HepG2 (cell line): ENCODE measurements around the gene SLC25A22. TPM values are rescaled to one million over a fixed set of nuclear protein-coding genes. Genes with fewer than 3 reads are reported as not detected.

Experiments used
- ATF7 ChIP-seq, 2 experiments: fragments of 450-650 bp in 1 of 2; sonication (generic) in 1 of 2; formaldehyde crosslinking in 1 of 2; IDR thresholded peaks; 2 replicates each; pipeline versions ENCODE4 v1.4.0 to v1.6.1; 2016 to 2020; ENCODE audit warnings: antibody characterized with exemption in 1 of 2, mild to moderate bottlenecking in 1 of 2, missing genetic modification reagents in 1 of 2
- KAT8 ChIP-seq: IDR thresholded peaks from 2 replicates; pipeline ENCODE4 v1.6.1; 2016; ENCODE audit warnings: missing genetic modification reagents, missing compliant biosample characterization
- KLF15 ChIP-seq: sonication (generic); formaldehyde crosslinking; IDR thresholded peaks from 2 replicates; pipeline ENCODE4 v1.8.1; 2023; ENCODE audit warnings: borderline replicate concordance, mild to moderate bottlenecking, inconsistent platforms, missing genetic modification reagents, mixed read lengths
- MTA3 ChIP-seq: sonication (generic); formaldehyde crosslinking; IDR thresholded peaks from 2 replicates; pipeline ENCODE4 v1.4.0; 2020; ENCODE audit warnings: missing genetic modification reagents
- MTF2 ChIP-seq: sonication (generic); formaldehyde crosslinking; IDR thresholded peaks from 2 replicates; pipeline ENCODE4 v1.5.0; 2020; ENCODE audit warnings: missing genetic modification reagents, borderline replicate concordance
- NCOA1 ChIP-seq: sonication (generic); formaldehyde crosslinking; IDR thresholded peaks from 2 replicates; pipeline ENCODE4 v1.9.0; 2021; ENCODE audit warnings: missing genetic modification reagents
- NFE2L2 ChIP-seq: fragments of 150-350 bp; IDR thresholded peaks from 2 replicates; pipeline ENCODE4 v1.6.1; 2014; ENCODE audit warnings: low read length
- PHF21A ChIP-seq: sonication (generic); formaldehyde crosslinking; IDR thresholded peaks from 2 replicates; pipeline ENCODE4 v1.5.0; 2020; ENCODE audit warnings: mild to moderate bottlenecking, missing genetic modification reagents
- POLR2AphosphoS5 ChIP-seq: IDR thresholded peaks from 2 replicates; pipeline ENCODE4 v1.6.1; 2012; ENCODE audit warnings: low read depth, low read length
- REXO4 ChIP-seq: sonication (generic); formaldehyde crosslinking; IDR thresholded peaks from 2 replicates; pipeline ENCODE4 v1.8.0; 2022; ENCODE audit warnings: missing genetic modification reagents, mild to moderate bottlenecking, borderline replicate concordance
- SIX4 ChIP-seq: sonication (generic); formaldehyde crosslinking; IDR thresholded peaks from 2 replicates; pipeline ENCODE4 v1.4.0; 2020; ENCODE audit warnings: missing genetic modification reagents
- SMAD3 ChIP-seq: sonication (generic); formaldehyde crosslinking; IDR thresholded peaks from 2 replicates; pipeline ENCODE4 v1.4.0; 2020; ENCODE audit warnings: missing genetic modification reagents
- TBP ChIP-seq: sonication (generic); formaldehyde crosslinking; IDR thresholded peaks from 2 replicates; pipeline ENCODE4 v1.5.0; 2020; ENCODE audit warnings: missing genetic modification reagents
- ZNF235 ChIP-seq: sonication (generic); formaldehyde crosslinking; IDR thresholded peaks from 2 replicates; pipeline ENCODE4 v1.8.1; 2023; ENCODE audit warnings: mild to moderate bottlenecking, missing genetic modification reagents, borderline replicate concordance
- ZNF274 ChIP-seq: sonication (generic); formaldehyde crosslinking; IDR thresholded peaks from 2 replicates; pipeline ENCODE4 v1.5.1; 2020; ENCODE audit warnings: mild to moderate bottlenecking, missing genetic modification reagents
- ZNF383 ChIP-seq: sonication (generic); formaldehyde crosslinking; IDR thresholded peaks from 2 replicates; pipeline ENCODE4 v1.4.0; 2020; ENCODE audit warnings: missing genetic modification reagents, mild to moderate bottlenecking, borderline replicate concordance
- ZNF430 ChIP-seq: sonication (generic); formaldehyde crosslinking; IDR thresholded peaks from 2 replicates; pipeline ENCODE4 v1.9.0; 2021; ENCODE audit warnings: mild to moderate bottlenecking, missing genetic modification reagents
- ZNF678 ChIP-seq: sonication (generic); formaldehyde crosslinking; IDR thresholded peaks from 2 replicates; pipeline ENCODE4 v1.4.0; 2020; ENCODE audit warnings: mild to moderate bottlenecking, missing genetic modification reagents
- ZNF788 ChIP-seq: sonication (generic); formaldehyde crosslinking; IDR thresholded peaks from 2 replicates; pipeline ENCODE4 v1.5.0; 2020; ENCODE audit warnings: mild to moderate bottlenecking, missing genetic modification reagents, borderline replicate concordance
- polyA plus RNA-seq, 8 experiments: library from polyadenylated mRNA; depleted of rRNA in 3 of 8; stranded (reverse) in 7 of 8; unstranded in 1 of 8; fragments of >200 nt; fragmentation: Illumina TruSeq in 4 of 8; extraction: Trizol in 4 of 8; gene quantifications; 2 replicates each; pipeline versions ENCODE4 v1.2.1 to v1.2.3, GENCODE V29; 2011 to 2016; ENCODE audit warnings: low read depth in 4 of 8, missing spikeins in 1 of 8, mixed read lengths in 1 of 8; ENCODE audit not compliant: insufficient read depth in 1 of 8
- total RNA-seq, 5 experiments: library from RNA; depleted of rRNA; stranded (reverse); fragments of >200 nt; fragmentation: Illumina TruSeq; extraction: Trizol; gene quantifications; 2 replicates each; pipeline ENCODE4 v1.2.3, GENCODE V29; 2016; ENCODE audit warnings: low read depth in 1 of 5
- TF ChIP-seq, protein P1 (sequence below): IDR thresholded peaks from 2 replicates; pipeline ENCODE4 v1.6.1; 2016; ENCODE audit warnings: low read depth, control low read depth
- TF ChIP-seq, protein P2 (sequence below): sonication (generic); formaldehyde crosslinking; IDR thresholded peaks from 2 replicates; pipeline ENCODE4 v1.8.0; 2023; ENCODE audit warnings: mild to moderate bottlenecking, missing genetic modification reagents
- TF ChIP-seq, protein P3 (sequence below): sonication (generic); formaldehyde crosslinking; IDR thresholded peaks from 2 replicates; pipeline ENCODE4 v1.4.0; 2020; ENCODE audit warnings: missing genetic modification reagents
- TF ChIP-seq, protein P4 (sequence below): sonication (generic); formaldehyde crosslinking; IDR thresholded peaks from 2 replicates; pipeline ENCODE4 v1.5.1; 2020; ENCODE audit warnings: missing genetic modification reagents, mild to moderate bottlenecking, borderline replicate concordance
- TF ChIP-seq, protein P5 (sequence below): IDR thresholded peaks from 2 replicates; pipeline ENCODE4 v1.6.1; 2016

Gene SLC25A22
- total and polyA plus RNA-seq, 2 of the 13 experiments (the other 11 are each of a cell fraction or from before 2014, with no cell fraction given): 12.4 to 19.2 TPM

DNA sequence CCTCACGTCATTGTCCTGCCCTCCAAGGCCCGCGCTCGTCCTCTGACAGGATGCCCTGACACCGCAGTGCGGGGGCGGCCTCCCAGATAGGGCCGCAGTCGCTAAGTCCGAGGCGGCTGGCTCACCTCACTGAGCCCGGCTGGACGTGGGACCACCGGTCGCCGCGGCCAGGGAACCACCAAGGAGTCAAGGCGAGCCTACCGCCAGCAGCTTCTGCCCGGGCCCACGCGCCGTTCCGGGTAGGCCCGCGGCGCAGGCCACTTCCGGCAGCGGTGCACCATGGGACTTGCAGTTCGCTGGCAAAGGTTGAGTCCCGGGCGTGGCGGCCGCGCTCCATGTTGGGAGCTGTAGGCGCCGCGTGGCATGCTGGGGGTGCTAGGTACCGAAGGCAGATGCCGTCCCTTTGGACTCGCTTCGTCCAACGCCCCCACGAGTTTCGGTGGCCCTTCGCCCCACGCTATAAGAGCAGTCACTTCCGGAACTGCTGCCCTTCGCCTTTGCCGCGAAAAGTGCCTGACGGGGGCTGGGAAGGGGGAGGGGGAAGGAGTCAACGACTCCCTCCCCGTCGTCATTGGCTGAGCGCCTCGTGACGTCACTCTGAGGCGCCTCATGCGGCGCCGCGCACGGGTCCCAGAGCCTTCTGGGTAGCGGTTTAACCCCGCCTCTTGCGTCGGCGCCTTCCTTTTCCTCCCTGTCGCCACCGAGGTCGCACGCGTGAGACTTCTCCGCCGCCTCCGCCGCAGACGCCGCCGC is 11.4 kb upstream of the SLC25A22 start, which contains the start of gene RPLP2 (continued):
- TF ChIP-seq PHF21A (CRISPR knock-in tag) (peak; percentile 87), KAT8 (CRISPR knock-in tag) (peak; percentile 94), MTA3 (CRISPR knock-in tag) (no peak), SIX4 (CRISPR knock-in tag) (no peak), ZNF274 (CRISPR knock-in tag) (peak; percentile 72), ZNF678 (CRISPR knock-in tag) (no peak), ZNF788 (CRISPR knock-in tag) (peak; percentile 90; the same call in 1 of the 2 replicates), ZNF430 (peak; percentile 98), SMAD3 (CRISPR knock-in tag) (peak; percentile 24; the same call in 1 of the 2 replicates), ZNF383 (CRISPR knock-in tag) (peak; percentile 86; the same call in 1 of the 2 replicates), ATF7 (IDR thresholded peaks at IDR 0.05) (peak; percentile 96), ATF7 (CRISPR knock-in tag; IDR thresholded peaks at IDR 0.05) (peak; percentile 70), REXO4 (CRISPR knock-in tag) (no peak), POLR2AphosphoS5 (peak; percentile 88), KLF15 (peak; percentile 57; the same call in 1 of the 2 replicates), NFE2L2 (no peak), NCOA1 (CRISPR knock-in tag) (no peak), TBP (CRISPR knock-in tag) (no peak), ZNF235 (CRISPR knock-in tag) (no peak), MTF2 (CRISPR knock-in tag) (no peak)
- TF ChIP-seq, protein P1, sequence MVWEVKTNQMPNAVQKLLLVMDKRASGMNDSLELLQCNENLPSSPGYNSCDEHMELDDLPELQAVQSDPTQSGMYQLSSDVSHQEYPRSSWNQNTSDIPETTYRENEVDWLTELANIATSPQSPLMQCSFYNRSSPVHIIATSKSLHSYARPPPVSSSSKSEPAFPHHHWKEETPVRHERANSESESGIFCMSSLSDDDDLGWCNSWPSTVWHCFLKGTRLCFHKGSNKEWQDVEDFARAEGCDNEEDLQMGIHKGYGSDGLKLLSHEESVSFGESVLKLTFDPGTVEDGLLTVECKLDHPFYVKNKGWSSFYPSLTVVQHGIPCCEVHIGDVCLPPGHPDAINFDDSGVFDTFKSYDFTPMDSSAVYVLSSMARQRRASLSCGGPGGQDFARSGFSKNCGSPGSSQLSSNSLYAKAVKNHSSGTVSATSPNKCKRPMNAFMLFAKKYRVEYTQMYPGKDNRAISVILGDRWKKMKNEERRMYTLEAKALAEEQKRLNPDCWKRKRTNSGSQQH (CRISPR knock-in tag): no peak
- TF ChIP-seq, protein P2, sequence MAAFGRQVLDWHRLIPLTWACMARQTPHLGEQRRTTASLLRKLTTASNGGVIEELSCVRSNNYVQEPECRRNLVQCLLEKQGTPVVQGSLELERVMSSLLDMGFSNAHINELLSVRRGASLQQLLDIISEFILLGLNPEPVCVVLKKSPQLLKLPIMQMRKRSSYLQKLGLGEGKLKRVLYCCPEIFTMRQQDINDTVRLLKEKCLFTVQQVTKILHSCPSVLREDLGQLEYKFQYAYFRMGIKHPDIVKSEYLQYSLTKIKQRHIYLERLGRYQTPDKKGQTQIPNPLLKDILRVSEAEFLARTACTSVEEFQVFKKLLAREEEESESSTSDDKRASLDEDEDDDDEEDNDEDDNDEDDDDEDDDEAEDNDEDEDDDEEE (CRISPR knock-in tag): peak; percentile 92; the same call in 1 of the 2 replicates
- TF ChIP-seq, protein P3, sequence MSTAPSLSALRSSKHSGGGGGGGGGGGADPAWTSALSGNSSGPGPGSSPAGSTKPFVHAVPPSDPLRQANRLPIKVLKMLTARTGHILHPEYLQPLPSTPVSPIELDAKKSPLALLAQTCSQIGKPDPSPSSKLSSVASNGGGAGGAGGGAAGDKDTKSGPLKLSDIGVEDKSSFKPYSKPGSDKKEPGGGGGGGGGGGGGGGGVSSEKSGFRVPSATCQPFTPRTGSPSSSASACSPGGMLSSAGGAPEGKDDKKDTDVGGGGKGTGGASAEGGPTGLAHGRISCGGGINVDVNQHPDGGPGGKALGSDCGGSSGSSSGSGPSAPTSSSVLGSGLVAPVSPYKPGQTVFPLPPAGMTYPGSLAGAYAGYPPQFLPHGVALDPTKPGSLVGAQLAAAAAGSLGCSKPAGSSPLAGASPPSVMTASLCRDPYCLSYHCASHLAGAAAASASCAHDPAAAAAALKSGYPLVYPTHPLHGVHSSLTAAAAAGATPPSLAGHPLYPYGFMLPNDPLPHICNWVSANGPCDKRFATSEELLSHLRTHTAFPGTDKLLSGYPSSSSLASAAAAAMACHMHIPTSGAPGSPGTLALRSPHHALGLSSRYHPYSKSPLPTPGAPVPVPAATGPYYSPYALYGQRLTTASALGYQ: no peak; the same call in 1 of the 2 replicates
- TF ChIP-seq, protein P4, sequence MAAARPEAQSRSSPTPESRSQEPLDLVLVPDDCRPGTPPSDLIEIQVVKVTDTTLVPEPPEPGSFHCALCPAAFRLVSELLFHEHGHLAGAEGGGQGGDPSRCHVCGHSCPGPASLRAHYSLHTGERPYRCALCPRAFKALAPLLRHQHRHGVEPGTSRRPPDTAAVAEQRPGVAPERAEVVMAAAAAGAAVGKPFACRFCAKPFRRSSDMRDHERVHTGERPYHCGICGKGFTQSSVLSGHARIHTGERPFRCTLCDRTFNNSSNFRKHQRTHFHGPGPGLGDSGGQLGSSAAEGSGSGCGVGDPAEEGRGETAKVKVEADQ (CRISPR knock-in tag): no peak
- TF ChIP-seq, protein P5, sequence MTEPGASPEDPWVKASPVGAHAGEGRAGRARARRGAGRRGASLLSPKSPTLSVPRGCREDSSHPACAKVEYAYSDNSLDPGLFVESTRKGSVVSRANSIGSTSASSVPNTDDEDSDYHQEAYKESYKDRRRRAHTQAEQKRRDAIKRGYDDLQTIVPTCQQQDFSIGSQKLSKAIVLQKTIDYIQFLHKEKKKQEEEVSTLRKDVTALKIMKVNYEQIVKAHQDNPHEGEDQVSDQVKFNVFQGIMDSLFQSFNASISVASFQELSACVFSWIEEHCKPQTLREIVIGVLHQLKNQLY (CRISPR knock-in tag): no peak
